Sigmoid colon (tissue), 4 donors: ENCODE measurements around the gene CAPN5.

ENCODE experiments used
- EP300 ChIP-seq, 4 donors: sonication (generic); formaldehyde crosslinking; IDR thresholded peaks; one replicate each; pipeline ENCODE4 v1.6.1; 2017; ENCODE audit warnings: antibody characterized with exemption in 4 of 4
- POLR2A ChIP-seq, 2 donors: fragments of 450-650 bp; IDR thresholded peaks; one replicate each; pipeline ENCODE4 v1.6.1; 2016; ENCODE audit warnings: antibody characterized with exemption in 2 of 2, mild to moderate bottlenecking in 2 of 2, moderate library complexity in 2 of 2
- POLR2AphosphoS5 ChIP-seq, 4 donors: sonication (generic); formaldehyde crosslinking; IDR thresholded peaks; one replicate each; pipeline ENCODE4 v1.6.1; 2017; ENCODE audit warnings: antibody characterized with exemption in 4 of 4
- TF ChIP-seq, protein P1 (sequence below), 4 experiments: fragments of 450-650 bp in 3 of 4; fragments of 200-600 bp in 1 of 4; IDR thresholded peaks; one replicate each; pipeline ENCODE4 v1.5.1; 2016 to 2019; ENCODE audit warnings: antibody characterized with exemption in 4 of 4, mild to moderate bottlenecking in 3 of 4, moderate library complexity in 2 of 4

DNA sequence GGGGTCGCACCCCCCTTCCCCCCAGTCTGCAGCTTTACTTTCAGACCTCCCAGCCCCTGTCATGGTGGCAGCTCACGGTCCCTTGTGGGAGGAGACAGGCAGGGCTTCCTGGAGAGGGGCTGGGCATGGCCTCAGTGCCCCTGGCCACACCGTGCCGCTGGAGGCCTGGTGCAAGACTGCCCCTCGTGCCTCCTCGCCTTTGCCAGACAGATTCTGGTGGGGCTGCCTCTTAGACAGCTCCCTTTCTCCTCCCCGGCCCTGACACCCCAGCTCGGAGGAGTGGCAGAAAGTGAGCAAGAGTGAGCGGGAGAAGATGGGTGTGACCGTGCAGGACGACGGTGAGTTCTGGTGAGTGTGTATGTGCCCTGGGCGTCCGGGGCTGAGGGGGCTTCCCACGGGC lies 49.2 kb downstream of the CAPN5 start:
- TF ChIP-seq, protein P1, sequence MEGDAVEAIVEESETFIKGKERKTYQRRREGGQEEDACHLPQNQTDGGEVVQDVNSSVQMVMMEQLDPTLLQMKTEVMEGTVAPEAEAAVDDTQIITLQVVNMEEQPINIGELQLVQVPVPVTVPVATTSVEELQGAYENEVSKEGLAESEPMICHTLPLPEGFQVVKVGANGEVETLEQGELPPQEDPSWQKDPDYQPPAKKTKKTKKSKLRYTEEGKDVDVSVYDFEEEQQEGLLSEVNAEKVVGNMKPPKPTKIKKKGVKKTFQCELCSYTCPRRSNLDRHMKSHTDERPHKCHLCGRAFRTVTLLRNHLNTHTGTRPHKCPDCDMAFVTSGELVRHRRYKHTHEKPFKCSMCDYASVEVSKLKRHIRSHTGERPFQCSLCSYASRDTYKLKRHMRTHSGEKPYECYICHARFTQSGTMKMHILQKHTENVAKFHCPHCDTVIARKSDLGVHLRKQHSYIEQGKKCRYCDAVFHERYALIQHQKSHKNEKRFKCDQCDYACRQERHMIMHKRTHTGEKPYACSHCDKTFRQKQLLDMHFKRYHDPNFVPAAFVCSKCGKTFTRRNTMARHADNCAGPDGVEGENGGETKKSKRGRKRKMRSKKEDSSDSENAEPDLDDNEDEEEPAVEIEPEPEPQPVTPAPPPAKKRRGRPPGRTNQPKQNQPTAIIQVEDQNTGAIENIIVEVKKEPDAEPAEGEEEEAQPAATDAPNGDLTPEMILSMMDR (IDR thresholded peaks at IDR 0.05), result no peak
- TF ChIP-seq POLR2AphosphoS5 (IDR thresholded peaks at IDR 0.05) (no peak), POLR2A (IDR thresholded peaks at IDR 0.05) (no peak), EP300 (IDR thresholded peaks at IDR 0.05) (no peak)
